ENCODE measurements around the gene STOM. TPM values are rescaled to one million over a fixed set of nuclear protein-coding genes. Genes with fewer than 3 reads are reported as not detected.

The STOM gene
- total RNA-seq, 1 experiment from 2014 or later, result 22.4 TPM

DNA sequence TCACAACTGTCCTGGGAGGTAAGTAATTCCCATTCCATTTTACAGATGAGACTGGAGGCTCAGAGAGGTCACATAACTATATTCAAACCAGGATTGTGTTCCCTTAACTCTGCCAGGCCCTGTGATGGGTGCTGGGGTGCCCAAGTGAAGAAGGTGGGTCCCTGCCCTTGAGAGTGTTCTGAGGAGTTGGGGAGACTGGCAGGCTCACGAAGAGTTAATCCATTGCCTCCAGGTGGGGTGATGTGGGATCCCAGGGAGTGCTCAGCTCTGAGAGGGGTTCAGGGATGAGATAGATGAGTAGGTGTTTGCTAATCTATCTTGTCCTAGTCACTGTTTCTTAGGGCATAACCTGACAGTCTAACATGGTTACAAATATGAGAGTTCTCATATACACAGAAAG is 65.3 kb downstream of the STOM start:
- POLR2A ChIA-PET, result no interaction called here
- RAD21 ChIA-PET (ENCODE audit: low non-redundant PET in 1 of 2, low total read pairs in 2 of 2, uncharacterized antibody in 2 of 2, unreplicated experiment in 2 of 2), result no interaction called here
- DNase-seq (ENCODE audit: low read depth, low spot score) (no peak), ATAC-seq (no peak)
- Histone ChIP-seq H3K4me2 (ENCODE audit: low read length) (no peak overlapping the region), H3K9me2 (ENCODE audit: insufficient read depth) (no peaks in the 10 kb centered on the region), H3K4me1 (ENCODE audit: control insufficient read depth in 1 of 2, insufficient read depth in 2 of 2, low read length in 2 of 2) (peaks cover 0 to 20% of the 10 kb centered on the region in 2 experiments; a peak in 2 of 4 replicates), H3K36me3 (ENCODE audit: control insufficient read depth in 1 of 2, insufficient read depth in 2 of 2, low read length in 2 of 2) (no peaks in the 10 kb centered on the region), H3K27ac (ENCODE audit: low read depth, low read length) (no peak overlapping the region), H3K27me3 (ENCODE audit: insufficient read depth, low read length) (no peaks in the 10 kb centered on the region), H2AFZ (ENCODE audit: low read depth, low read length, poor library complexity, severe bottlenecking) (no peak overlapping the region), H3K4me3 (replicated peaks in 1 of 2; ENCODE audit: low read depth in 1 of 2, low read length in 2 of 2) (no peak overlapping the region), H3K9me3 (ENCODE audit: control insufficient read depth in 1 of 2, insufficient read depth in 1 of 2, low read depth in 1 of 2, low read length in 2 of 2) (no peaks in the 10 kb centered on the region), H3K9ac (ENCODE audit: low read length) (no peak overlapping the region), H4K20me1 (ENCODE audit: insufficient read depth) (no peaks in the 10 kb centered on the region), H3K79me2 (ENCODE audit: insufficient read depth, low read length) (no peaks in the 10 kb centered on the region)
- TF ChIP-seq YY1 (IDR thresholded peaks at IDR 0.05; ENCODE audit: extremely low read depth, insufficient replicate concordance, low read depth, low read length) (no peak), ELF1 (IDR thresholded peaks at IDR 0.05; ENCODE audit: borderline replicate concordance, low read depth) (no peak), EZH2phosphoT487 (IDR thresholded peaks at IDR 0.05; ENCODE audit: borderline replicate concordance) (no peak)
- TF ChIP-seq, protein P1, sequence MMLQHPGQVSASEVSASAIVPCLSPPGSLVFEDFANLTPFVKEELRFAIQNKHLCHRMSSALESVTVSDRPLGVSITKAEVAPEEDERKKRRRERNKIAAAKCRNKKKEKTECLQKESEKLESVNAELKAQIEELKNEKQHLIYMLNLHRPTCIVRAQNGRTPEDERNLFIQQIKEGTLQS (IDR thresholded peaks at IDR 0.05), result no peak
- intact Hi-C loops (cut with micrococcal nuclease), result no loop called here
- CTCF ChIA-PET, result no interaction called here
- no TSS peak for BruUV-seq (replicated peaks)

DNA sequence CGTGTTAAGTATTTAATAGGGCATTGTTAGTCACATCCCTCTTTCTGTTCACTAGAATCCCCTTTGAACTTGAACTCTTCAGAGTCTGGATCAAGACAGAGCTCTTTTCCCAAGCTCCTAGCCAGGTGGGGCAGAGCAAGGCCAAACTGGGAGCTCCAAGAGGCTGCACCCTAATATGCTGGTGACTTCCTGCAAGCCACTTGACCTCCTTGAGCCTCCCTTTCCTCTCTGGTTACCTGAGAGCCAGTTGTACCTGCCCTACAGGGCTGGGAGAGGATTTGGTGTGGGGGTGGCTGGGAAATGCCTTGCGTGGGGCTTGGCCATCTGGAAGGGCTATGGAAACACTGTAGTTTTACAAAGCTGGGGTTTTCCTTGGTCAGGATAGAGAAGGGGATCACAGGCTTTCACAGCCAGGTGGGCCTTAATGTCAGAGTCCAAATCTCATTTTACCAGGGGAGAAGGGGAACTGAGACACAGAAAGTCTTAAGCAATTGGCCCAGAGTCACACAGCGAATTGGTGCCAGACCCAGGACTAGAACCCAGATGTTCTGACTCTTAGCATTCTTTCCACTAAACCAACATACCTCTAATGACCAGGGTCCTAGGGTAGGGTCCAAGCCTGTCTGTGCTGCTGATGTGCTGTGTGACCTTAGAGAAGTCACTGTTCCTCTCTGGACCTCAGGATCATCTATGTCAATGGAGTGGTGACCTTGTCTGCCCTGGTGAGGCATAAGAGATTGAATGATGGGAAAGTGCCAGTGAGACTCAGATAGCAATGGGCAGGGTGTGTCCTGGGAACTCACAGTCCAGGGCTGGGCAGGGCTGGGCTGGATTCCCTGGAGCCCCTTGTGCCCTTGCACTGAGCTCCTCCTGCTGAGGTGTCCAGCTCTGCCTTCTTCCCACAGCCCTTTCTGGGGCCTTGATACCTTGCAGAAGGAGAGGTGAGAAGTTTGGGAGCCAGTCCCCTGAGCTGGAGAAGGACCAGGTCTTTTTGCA is 66.3 kb downstream of the STOM start:
- no peaks in the 10 kb centered on the region for H3K79me2 ChIP-seq (ENCODE audit: insufficient read depth, low read length)
- intact Hi-C loops (cut with micrococcal nuclease), result no loop called here
- H3K9me2 ChIP-seq (ENCODE audit: insufficient read depth), result no peaks in the 10 kb centered on the region
- H4K20me1 ChIP-seq (ENCODE audit: insufficient read depth), result no peaks in the 10 kb centered on the region
- no peak overlapping the region for H2AFZ ChIP-seq (ENCODE audit: low read depth, low read length, poor library complexity, severe bottlenecking)
- ChIA-PET RAD21 (ENCODE audit: low non-redundant PET in 1 of 2, low total read pairs in 2 of 2, uncharacterized antibody in 2 of 2, unreplicated experiment in 2 of 2) (no interaction called here), POLR2A (no interaction called here), CTCF (no interaction called here)
- H3K9ac ChIP-seq (ENCODE audit: low read length), result no peak overlapping the region
- H3K4me3 ChIP-seq (replicated peaks in 1 of 2; ENCODE audit: low read depth in 1 of 2, low read length in 2 of 2), result no peak overlapping the region
- DNase-seq (ENCODE audit: low read depth, low spot score) (no peak), ATAC-seq (no peak)
- H3K27me3 ChIP-seq (ENCODE audit: insufficient read depth, low read length), result no peaks in the 10 kb centered on the region
- H3K27ac ChIP-seq (ENCODE audit: low read depth, low read length), result no peak overlapping the region
- H3K4me2 ChIP-seq (ENCODE audit: low read length), result no peak overlapping the region
- H3K9me3 ChIP-seq (ENCODE audit: control insufficient read depth in 1 of 2, insufficient read depth in 1 of 2, low read depth in 1 of 2, low read length in 2 of 2), result no peaks in the 10 kb centered on the region
- no TSS peak for BruUV-seq (replicated peaks)
- TF ChIP-seq, protein P2, sequence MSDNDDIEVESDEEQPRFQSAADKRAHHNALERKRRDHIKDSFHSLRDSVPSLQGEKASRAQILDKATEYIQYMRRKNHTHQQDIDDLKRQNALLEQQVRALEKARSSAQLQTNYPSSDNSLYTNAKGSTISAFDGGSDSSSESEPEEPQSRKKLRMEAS (IDR thresholded peaks at IDR 0.05), result no peak
- TF ChIP-seq EGR1 (IDR thresholded peaks at IDR 0.05; ENCODE audit: low read depth) (no peak), EZH2 (IDR thresholded peaks at IDR 0.05) (no peak), SRF (IDR thresholded peaks at IDR 0.05; ENCODE audit: low read depth) (no peak), CEBPB (IDR thresholded peaks at IDR 0.05; ENCODE audit: low read depth) (no peak), RAD21 (IDR thresholded peaks at IDR 0.05; ENCODE audit: low read depth) (no peak), POLR2AphosphoS5 (IDR thresholded peaks at IDR 0.05; ENCODE audit: low read depth, low read length) (no peak), TCF7L2 (IDR thresholded peaks at IDR 0.05; ENCODE audit: borderline replicate concordance, extremely low read depth, insufficient read depth, insufficient read length) (no peak)
- TF ChIP-seq, protein P3, sequence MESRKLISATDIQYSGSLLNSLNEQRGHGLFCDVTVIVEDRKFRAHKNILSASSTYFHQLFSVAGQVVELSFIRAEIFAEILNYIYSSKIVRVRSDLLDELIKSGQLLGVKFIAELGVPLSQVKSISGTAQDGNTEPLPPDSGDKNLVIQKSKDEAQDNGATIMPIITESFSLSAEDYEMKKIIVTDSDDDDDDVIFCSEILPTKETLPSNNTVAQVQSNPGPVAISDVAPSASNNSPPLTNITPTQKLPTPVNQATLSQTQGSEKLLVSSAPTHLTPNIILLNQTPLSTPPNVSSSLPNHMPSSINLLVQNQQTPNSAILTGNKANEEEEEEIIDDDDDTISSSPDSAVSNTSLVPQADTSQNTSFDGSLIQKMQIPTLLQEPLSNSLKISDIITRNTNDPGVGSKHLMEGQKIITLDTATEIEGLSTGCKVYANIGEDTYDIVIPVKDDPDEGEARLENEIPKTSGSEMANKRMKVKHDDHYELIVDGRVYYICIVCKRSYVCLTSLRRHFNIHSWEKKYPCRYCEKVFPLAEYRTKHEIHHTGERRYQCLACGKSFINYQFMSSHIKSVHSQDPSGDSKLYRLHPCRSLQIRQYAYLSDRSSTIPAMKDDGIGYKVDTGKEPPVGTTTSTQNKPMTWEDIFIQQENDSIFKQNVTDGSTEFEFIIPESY (IDR thresholded peaks at IDR 0.05; ENCODE audit: extremely low read depth, insufficient replicate concordance, low read length), result no peak
- H3K4me1 ChIP-seq (ENCODE audit: control insufficient read depth in 1 of 2, insufficient read depth in 2 of 2, low read length in 2 of 2), result peaks cover 7 to 28% of the 10 kb centered on the region in 2 experiments; a peak in 3 of 4 replicates
- no peaks in the 10 kb centered on the region for H3K36me3 ChIP-seq (ENCODE audit: control insufficient read depth in 1 of 2, insufficient read depth in 2 of 2, low read length in 2 of 2)

Data from HCT116 (cell line).